Measurements from ENCODE around the gene ADORA3. TPM values are rescaled to one million over a fixed set of nuclear protein-coding genes. Genes with fewer than 3 reads are reported as not detected.

The ADORA3 gene
- total RNA-seq, 1 donor from 2014 or later, result 8.9 TPM

- peak; percentile 87 for DNase-seq (ENCODE audit: low spot score)
These were observed 4.2 kb upstream of the ADORA3 start for GRCh38 chr1:111507411-111508201.

DNA sequence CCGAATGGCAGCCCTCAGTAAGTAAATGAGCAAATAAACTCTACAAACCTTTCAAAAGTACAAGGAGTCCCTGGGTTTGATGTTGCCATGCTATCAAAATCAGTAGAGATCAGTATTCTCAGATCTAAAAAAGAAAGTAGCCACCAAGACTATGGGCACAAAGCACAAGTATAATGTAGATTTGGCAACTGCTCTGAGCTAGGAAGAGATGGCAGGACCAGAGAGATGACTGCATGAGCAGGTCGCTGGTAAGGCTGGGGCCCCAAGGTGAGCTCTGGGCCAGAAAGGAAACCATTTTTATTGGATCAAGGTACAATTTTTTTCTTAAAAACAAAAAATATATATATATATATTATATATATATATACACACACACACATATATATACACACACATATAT is 3.1 kb upstream of the ADORA3 start:
- DNase-seq (ENCODE audit: low spot score), result no peak

- DNase-seq (ENCODE audit: low spot score), result peak; percentile 40
These were observed 2.2 kb upstream of the ADORA3 start for GRCh38 chr1:111505641-111506119.

DNA sequence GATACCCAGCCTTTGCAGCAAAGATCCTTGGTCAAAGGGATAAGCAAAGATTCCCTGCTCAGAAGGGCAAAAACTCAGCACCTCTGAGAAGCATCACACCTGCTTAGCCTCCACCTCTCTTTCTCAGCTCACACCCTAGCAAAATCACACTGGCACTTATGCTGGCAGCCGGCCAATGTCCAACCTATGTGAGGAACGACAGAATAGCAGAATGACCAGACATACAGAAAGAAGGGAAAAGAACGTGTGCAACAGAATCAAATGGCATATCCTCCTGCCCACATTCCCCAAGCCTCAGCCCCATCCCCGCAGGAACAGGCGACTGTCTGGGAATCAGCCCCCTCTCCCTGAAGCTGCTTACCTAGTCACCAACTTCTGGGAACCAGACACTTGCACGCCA is 664 bp upstream of the ADORA3 start:
- no peak for DNase-seq (ENCODE audit: low spot score)

DNA sequence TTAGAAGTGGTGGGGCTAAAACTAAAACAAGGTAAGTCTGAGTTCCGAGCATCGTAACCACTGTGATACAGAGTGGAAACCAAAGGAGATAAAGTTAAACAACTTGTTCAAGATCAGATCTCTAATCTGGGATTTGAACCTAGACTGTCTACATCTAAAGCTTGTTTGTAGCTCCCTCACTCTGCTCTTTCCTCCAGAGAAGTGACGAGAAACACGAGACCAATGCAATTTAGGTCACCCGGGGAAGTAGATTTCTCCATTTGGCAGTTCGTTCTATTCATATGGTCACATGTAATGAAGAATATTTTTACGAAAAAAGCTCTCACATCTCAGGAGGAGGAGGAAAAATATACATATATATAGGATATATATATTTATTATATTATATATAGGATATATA is 1.8 kb downstream of the ADORA3 start:
- no peak for DNase-seq (ENCODE audit: low spot score)

- no peak for DNase-seq (ENCODE audit: low spot score)
These were observed 4.2 kb downstream of the ADORA3 start for GRCh38 chr1:111499026-111499785.

- no peak for DNase-seq (ENCODE audit: low spot score)
These were observed 5.8 kb downstream of the ADORA3 start for GRCh38 chr1:111497592-111497991.

DNA sequence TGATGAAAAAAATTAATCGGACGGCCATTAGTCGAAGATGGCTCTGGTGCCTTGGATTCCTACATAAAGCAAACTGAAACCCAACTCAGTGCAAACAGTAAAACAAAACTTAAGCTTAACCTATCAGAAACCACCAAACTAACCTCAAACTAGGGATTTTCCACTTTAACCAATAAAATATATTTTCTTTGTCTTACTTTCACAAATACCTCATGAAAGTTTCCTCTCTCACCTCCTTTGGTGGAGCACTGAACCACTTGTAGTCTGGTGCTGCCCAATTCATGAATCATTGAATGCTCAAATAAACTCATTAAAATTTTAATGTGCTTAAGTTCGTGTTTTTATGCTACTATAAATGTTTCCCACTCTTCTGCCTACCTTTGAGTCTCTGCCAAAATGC is 7.0 kb downstream of the ADORA3 start:
- no peak for DNase-seq (ENCODE audit: low spot score)

DNA sequence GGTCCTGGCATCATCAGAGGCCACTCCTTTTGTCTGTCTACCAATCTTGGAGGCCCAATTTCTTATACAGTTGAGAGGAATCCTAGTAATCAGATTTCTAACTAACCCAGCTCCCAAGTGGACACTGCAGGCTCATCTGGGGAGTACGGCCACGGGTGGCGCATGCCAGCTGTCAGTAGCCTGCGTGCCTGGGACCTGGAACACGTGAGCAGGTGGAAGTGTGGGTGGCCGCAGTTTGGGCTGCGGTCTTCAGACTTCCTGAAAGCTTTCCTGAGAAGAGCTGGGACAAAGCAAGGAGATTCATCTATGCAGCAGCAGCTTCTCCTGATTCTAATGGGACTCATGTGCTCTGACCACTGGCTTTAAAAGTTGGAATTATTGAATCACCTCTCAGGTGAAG is 12.4 kb downstream of the ADORA3 start:
- no peak for DNase-seq (ENCODE audit: low spot score)

DNA sequence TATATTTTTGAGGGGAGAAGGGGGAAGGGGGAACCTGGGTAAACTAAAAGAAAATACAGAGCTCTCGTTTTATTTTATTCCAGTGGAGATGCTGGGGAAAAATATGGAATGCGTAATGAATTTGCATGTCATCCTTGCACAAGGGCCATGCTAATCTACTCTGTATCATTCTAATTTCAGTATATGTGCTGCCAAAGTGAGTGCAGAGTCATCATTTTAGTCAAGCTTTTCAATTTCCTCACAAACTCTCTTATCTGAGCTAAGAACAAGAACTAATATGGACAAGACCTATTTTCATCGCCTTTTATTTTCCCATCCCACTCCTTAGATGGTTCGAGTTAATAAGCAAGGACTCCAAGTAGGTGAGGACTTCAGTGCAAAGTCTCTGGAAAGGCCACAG is 13.2 kb downstream of the ADORA3 start:
- no peak for DNase-seq (ENCODE audit: low spot score)

DNA sequence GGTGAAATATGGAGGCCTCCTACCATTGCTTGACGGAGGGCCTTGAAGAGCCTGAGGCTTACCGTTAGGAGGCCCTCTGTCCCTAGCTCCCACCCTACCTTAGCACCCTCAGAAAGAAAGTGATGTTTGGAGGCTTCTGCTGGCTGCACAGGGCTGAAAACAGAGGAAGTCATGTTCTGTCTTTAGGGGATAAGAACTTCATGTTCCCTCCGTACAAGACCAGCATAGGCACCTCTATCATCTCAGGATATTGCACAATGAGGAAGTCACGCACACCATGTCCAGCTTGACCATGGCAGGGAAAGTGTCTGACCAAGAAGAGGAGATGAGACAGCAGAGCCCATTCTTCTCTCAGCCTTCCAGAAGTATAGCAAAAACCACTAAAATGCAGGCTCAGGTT is 13.8 kb downstream of the ADORA3 start:
- DNase-seq (ENCODE audit: low spot score), result peak; percentile 40

GRCh38 chr1:111488669-111489068 is 14.8 kb downstream of the ADORA3 start:
- no peak for DNase-seq (ENCODE audit: low spot score)

DNA sequence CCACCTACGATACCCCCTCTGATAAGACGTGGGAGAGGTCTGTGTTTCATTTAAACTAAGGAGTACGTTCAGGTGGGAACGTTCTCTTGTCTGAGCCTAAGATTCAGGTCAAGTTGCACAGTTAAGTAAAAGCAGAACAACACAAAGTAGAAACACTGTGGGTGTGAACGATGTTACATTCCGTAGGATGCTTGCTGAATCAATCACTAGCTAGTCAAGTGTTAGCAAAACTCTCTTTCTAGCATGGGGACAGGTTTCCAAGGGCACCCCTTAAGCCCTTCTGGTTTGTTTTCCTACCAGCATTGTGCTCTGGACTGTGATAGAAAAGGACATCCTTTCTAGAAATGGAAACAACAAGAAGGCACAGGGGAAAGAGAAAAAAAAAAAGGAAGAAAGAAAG is 16.3 kb downstream of the ADORA3 start:
- no peak for DNase-seq (ENCODE audit: low spot score)

DNA sequence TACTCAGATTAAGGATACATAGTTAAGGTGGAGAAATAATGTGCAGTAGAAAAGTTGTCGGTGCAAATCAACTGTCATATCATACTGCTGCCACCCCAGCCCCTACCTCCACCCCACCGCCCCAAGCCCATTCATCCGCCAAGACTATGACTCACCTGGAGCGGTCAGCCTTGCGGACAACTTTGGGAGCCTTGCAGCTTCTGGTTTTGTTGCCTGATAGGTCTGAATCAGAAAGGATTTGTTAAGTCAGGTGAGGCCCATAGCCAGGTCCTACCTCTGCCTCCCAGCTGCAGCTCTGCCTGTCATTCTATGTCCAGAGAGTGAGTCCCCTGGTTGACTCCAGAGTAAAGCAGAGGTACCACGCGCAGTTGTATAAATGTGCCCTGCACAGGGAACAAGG is 17.0 kb downstream of the ADORA3 start:
- no peak for DNase-seq (ENCODE audit: low spot score)

DNA sequence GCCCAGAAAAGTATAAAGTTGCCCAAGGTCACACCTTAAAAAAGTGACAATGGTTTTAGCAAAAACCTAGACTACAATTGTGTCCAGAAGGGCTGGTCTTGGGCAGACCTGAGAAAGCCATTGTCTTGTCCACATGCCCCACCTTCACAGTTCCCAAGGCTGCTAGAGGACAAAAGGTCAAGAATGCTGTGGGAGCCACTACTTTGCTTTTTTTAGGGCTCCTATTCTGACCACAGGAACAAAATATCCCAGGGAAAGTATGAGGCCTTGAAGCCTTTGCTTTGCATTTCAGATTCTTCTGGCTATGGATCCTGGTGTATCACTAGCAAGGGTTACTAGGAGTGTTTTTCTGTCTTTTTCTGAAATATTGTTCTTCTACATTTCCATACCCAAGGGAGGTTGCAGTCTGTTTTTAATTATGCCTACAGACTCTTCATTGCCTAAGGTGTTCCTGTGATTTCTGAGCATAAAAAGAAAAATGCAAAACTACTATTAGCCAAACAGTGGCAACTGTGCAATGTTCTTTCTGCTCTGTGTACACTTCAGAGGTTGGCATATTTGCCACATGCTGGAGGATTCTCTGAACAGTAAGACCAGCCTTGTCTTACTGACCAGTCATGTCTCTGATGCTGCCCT is 18.9 kb downstream of the ADORA3 start:
- DNase-seq (ENCODE audit: low spot score), result no peak

DNA sequence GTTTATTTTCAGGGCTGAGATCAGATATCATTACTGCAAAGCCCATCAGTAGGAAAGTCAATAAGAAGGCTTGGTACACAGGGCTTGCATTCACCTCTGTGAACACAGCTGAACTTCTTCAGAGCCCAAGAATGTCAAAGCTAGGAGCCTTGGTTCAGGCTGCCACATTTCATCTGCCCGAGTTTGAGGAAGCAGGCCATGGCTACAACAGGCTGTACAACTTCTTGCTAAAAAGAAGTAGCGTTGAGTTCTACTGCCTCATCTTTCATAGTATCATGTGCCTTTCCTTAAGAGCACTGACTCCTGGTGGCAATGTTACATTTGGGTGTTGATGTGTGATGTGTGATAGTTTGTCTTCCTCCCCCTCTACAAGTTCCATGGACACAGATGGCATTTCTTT is 19.6 kb downstream of the ADORA3 start:
- DNase-seq (ENCODE audit: low spot score), result no peak

GRCh38 chr1:111483166-111483565 is 20.3 kb downstream of the ADORA3 start:
- no peak for DNase-seq (ENCODE audit: low spot score)

DNA sequence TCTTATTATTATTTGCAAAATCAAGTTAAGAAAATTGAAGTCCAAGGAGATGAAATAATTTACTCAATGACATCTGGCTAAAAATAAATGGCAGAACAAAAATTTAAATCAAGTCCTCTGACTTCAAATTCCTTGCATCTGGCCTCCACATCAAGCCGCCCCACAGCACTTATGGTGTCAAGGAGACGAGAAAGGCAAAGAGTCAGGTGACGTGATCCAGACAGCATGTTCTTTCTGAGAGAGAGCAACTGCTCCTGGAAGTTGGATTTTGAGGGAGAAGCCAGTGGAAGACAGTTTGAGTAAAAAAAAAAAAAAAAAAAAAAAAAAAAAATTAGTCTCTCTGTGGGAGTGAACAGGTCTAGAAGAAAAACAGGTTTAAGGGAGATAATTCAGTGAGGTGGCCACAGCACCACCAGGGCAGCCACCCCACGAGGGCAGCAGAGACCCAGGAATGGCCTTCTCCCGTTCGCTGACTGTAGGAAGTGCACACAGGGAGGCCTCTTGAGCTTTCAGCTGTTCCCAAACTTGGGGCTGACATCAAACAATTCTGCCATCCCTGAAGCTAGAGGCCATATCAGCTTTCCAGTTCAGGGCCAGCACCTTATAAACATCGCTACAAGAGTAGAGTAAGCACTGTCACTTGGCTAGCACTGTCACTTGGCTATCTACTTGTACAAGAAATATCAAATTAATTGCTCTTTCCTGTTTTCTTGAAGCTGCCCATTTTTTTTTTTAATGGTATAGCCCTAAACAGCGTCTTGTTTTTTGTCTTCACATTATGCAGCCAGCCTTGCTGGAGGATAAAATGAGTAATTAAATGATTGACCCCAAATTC is 21.8 kb downstream of the ADORA3 start:
- peak; percentile 77 for DNase-seq (ENCODE audit: low spot score)

DNA sequence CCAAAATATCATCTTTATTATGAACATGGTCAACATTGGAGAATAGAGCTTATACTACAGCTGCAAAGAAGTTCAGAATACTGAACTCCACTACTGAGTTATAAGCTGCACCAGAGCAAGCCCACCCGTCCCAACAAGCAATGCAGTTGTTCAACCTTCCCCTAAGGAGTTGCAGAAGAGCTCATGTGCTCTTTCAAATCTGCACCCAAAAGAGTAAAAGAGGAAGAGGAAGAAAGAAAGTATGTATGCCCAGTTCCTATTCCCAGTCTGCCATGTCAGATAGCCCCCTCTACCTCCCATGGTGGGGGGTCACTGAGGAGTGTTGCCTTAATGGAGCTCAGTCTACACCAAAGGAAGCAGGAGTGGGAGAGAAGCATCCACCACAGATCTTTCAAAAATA is 22.8 kb downstream of the ADORA3 start:
- no peak for DNase-seq (ENCODE audit: low spot score)

GRCh38 chr1:111476761-111477309 is 26.6 kb downstream of the ADORA3 start:
- DNase-seq (ENCODE audit: low spot score), result peak; percentile 19

DNA sequence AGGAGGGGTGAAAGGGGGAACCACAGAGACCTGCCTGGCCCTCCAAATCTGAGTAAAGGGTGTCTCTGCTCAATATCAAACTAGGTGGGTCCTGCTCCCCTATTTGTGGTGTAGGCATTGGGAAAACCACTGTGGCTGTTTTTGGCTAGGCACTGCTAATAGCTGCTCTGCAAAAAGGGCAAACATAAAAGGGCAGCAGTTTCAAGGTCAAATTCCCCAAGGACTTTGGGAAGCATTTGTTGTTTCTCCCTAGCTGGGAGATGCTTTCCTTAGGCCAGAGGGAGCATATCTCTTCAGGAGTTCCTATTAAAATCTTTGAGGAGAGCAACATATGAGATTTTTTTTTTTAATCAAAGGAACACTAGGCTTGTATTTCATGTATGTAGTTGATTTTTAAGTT is 27.2 kb downstream of the ADORA3 start:
- DNase-seq (ENCODE audit: low spot score), result no peak

Data from umbilical cord (tissue), 2 donors.